GM19238 (cell line): ENCODE results near the gene IGF2.
"Not testable (repeated sequence)": the region's sequence is repeated elsewhere in the genome, so short reads cannot be mapped to it uniquely, and the experiment has no call there.

Experiments used
- DNase-seq: peaks from one replicate; pipeline ENCODE4 v3.0.0; 2011; ENCODE audit warnings: low spot score; ENCODE audit not compliant: insufficient read length

IGF2 gene

GRCh38 chr11:2124736-2125484, 14.3 kb downstream of the IGF2 start:
- not testable (repeated sequence) for DNase-seq

DNA sequence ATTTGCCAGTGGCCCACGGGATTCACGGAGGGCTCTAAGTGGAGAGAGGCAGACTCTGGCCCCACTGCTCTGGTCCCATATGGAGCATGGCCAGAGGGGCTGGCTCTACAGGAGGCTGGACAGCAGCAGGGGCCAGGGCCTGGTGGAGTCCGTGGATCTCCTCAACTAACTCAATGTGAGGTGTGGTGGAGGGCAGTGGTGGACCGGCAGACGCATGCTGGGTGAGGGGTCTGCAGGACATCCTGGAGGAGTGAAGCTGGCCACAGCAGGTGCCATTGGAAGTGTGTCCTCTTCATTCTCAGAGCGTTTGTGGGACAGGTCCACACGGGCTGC, 15.6 kb downstream of the IGF2 start:
- no peak for DNase-seq

GRCh38 chr11:2122907-2123627, 16.1 kb downstream of the IGF2 start:
- no peak for DNase-seq

DNA sequence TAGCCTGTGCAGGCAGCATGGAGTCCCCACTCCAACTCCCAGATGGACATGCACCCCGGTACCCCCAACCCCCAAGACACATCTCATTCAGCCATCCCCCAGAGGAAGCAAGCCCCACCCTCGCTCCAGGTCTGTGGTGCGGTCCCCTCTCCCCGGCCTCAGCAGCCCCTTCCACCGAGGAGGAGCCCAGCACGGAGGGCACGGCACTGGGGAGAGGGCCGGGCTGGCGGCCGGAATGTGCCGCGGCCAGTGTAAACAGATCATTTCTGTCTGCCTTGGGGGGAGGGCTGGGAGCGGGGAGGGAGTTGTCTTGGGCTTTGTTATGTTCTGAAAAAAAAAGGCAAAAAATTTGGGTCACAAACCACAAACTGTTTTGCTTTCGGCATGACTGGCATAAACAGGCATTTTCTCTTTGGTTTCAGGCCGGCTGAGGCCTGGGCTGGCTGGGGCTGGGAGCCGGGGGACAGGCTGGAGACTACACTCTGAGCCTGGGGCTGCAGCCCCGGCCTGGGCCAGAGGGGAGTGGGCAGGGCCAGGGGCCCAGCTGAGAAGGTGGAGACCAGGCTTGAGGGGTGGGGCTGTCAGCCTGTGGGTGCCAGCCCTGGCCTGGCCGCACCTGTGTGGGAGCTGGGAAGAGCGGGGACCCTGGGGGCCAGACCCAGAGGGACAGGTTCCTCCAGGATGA, 16.8 kb downstream of the IGF2 start:
- no peak for DNase-seq

DNA sequence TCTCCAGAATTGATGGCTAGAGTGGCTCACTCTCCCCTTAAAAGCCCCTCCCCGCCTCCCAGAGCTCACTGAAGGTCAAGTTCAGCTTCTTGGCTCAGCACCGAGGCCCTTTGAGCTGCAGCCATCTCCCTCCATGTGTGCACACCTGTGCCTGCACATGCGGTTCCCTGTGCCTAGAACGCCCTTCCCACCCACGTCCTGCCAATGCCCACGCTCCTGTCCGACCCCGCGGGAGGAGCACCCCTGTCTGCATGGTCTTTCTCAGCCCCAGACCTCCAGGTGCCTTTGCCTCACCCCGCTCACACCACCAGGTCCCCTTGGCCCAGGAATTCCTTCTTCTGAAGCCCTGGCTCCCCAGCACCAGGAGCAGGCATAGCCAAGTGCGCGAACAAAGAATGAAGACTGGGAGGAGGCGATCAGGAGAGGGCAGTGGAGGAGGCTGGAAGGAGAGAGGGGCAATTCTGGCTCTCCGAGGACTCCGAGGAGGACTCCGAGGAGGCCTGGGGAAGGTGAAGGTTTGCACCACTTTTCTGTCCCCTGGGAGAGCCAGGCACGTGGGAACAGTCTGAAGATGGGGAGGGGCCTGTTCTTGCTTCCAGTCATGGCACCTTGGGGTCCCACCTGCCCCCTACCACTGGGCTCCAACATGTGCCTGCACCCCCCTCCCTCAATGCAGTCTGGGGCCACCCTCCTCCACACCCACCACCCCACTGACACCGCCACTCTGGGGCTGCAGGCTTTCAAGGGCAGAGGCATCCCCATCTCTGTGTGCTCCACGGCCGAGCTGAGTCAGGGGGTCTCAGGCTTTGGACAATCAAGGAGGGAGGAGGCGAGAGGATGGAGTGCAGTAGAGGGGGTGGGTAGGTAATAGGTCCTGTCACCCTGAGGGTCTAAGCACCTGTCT, 17.7 kb downstream of the IGF2 start:
- DNase-seq, result no peak

DNA sequence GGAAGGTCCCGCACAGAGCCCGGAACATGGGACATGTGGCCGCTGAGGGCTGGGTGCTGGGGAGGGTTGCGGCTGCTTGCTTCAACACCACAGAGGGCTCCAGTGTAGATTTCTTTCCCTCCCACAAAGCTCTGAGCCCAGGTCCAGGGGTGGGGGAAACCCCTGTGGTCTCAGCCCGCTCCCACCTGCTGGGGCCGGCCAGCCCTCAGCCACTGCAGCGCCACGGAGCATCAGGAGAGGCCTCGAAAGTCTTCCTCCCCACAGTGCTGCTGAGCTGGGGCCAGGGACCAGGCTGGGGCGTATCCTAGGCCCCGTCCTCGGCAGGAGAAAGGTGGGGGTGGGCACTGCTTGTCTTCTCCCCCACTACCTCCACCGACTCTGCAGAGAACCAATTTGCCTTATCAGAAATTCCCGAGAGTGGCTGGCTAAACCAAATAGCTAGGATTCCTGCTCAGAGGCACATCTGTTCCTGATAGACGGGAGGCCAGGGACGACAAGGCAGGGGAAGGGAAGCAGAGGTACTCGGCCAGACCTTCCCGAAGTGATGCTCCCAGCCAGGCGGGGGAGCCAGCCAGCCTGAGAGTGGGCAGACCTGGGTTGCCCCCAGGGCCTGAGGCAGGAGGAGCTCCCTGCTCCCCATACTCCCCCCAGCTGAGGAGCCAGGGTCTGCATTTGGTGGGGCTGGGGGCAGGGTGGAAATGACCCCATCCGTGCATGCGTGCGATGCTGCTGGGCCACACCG, 18.7 kb downstream of the IGF2 start:
- no peak for DNase-seq

- no peak for DNase-seq
These were observed 20.5 kb downstream of the IGF2 start for GRCh38 chr11:2118677-2119076.

GRCh38 chr11:2116680-2117079, 22.5 kb downstream of the IGF2 start:
- no peak for DNase-seq

DNA sequence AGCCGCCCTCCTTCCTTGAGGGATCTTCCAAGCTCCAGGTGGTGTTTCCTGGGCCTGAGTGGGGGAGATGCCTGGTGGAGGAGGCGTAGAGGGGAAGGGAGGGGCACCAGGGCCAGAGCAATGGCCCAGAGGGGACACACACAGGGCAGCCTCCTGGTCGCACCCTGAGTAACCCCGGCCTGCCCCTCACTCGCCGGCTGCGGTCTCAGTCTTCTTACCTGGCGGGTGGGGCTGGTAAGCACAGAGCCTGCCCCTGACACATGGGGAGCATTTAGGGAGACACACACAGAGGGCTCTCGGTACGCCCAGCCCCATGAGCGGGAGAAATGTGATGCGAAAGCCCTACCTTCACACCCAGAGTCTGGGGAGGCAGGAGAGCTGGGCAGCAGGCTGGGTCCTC, 23.9 kb downstream of the IGF2 start:
- no peak for DNase-seq

- DNase-seq, result no peak
These were observed 24.6 kb downstream of the IGF2 start for GRCh38 chr11:2114430-2115241.

DNA sequence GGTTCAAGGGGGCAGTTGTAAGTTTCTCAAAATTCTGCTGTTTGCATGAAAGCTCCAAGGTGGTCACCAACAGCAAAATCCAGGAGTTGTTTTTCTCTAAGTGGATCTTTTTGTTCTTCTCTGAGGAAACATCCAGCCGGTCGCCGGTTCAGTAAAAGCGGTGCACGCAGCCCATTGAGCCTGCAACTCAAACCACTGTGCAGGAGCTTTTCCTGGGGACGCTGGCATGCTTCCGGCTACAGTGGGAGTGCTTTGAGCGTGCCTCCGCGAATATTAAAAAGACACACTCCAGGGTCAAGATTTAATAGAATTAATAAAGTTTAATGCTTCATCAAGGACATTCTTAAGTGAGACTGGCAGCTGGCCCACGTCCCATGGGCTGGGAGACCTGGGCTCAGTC, 25.4 kb downstream of the IGF2 start:
- no peak for DNase-seq

DNA sequence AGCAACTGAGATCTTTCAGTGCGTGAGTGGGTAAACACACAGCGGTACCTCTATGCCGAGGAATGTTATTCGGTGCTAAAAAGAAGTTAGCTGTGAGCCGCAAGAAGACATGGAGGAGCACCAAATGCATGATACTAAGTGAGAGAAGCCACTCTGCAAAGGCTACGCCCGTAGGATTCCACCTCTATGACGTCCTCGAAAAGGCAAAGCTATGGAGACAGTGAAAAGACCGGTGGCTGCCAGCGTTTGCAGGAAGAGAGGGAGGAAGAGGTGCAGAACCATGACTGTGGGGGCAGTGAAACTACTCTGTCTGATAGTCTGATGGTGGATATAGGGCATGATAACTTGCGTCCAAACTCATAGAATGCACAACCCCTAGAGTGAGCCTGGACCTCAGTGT, 28.7 kb downstream of the IGF2 start:
- DNase-seq, result no peak

GRCh38 chr11:2109541-2110019, 29.6 kb downstream of the IGF2 start:
- DNase-seq, result no peak

DNA sequence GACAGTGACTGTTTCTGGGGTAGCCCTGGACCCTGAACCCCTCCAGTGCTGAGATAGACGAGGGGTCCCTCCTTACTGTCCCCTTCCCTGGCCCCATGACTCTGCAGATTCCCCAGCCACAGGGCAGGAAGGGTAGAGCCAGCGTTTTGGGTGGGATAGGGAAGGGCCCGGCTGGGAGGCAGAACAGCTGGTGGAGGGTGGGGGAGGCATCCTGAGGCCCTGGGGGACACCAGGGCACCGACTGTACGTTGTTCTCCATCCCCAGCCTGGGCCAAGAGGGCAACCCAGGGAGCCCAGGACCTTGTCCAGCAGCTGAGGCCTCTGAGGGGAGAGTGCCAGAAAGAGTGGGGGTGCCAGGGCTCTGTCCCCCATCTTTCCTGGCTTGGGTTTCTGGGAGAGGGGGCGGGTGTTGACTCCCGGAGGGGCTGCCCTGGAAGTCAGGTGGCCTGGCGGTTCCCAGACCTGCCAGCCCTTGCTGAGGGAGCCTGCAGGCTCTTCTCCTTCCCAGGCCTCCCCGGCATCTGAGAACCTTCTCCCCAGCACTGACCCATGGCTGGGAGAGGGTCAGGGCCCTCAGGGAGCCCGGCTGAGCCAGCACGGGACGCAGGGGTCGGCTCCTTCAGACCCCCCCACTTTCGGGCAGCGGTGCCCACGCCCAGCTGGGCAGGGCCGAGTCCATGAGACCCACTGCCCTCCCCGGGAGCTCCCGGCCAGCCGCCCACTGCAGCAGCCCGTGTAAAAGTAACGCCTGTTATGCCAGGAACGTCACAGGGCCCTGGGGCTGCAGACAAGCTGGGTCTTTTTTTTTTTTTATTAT, 30.3 kb downstream of the IGF2 start:
- no peak for DNase-seq

DNA sequence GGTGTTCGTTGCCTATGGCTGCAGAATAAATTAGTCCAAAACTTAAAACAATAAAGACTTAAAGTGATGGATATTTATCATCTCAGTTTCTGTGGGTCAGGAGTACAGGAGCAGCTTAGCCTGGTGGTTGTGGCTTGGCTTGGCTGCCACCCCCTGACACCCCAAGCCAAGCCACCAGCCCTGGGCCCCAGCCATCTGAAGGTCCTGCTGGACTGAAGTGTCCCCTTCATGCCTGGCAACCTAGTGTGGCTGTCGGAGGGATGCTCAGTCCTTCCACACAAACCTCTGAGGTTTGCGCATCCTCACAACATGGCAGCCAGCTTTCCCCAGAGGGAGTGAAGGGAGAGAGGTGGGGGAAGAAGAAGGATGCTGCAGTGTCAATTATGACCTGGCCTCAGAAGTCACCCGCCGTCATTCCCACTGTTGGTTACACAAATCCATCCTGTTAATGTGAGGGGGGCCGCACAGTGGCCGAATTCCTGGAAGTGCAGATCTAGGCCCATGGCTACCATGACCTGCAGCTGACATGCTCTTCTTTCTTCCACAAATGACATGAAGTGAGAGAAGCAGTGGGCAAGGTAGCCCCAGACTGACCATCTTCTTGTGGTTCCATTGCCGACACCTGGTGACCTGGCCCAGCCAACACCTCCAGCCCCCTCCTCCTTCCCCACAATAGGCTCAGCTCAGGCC, 31.1 kb downstream of the IGF2 start:
- no peak for DNase-seq

- no peak for DNase-seq
These were observed 31.7 kb downstream of the IGF2 start for GRCh38 chr11:2107521-2107920.

GRCh38 chr11:2106583-2107209, 32.5 kb downstream of the IGF2 start:
- DNase-seq, result no peak

- no peak for DNase-seq
These were observed 33.7 kb downstream of the IGF2 start for GRCh38 chr11:2105511-2105910.
